ENCODE results near the gene OLFML2A. TPM values are rescaled to one million over a fixed set of nuclear protein-coding genes. Genes with fewer than 3 reads are reported as not detected.

The OLFML2A gene
- total and polyA plus RNA-seq, 4 donors: 5.3 to 66.0 (median 25.1) TPM

GRCh38 chr9:124854822-124855221 lies 77.9 kb downstream of the OLFML2A start:
- H3K4me3 ChIP-seq (ENCODE audit: low read depth, low read length): no peak overlapping the region
- no peak overlapping the region for H3K27ac ChIP-seq (ENCODE audit: low read depth, low read length)
- H3K9me3 ChIP-seq (ENCODE audit: control insufficient read depth, insufficient read depth, low read length): no peaks in the 10 kb centered on the region
- peaks cover 50% of the 10 kb centered on the region for H3K36me3 ChIP-seq (ENCODE audit: control insufficient read depth, insufficient read depth, low read length)
- peaks cover 32% of the 10 kb centered on the region for H3K4me1 ChIP-seq (ENCODE audit: control insufficient read depth, insufficient read depth, low read length)
- DNase-seq (ENCODE audit: low read depth in 4 of 6, low spot score in 6 of 6): no peak
- 71% methylated on average over 4 of the region's 7 CpGs for WGBS (ENCODE audit: insufficient coverage)
- no peaks in the 10 kb centered on the region for H3K27me3 ChIP-seq (ENCODE audit: control insufficient read depth, insufficient read depth, low read length)

GRCh38 chr9:124855566-124855943 lies 78.6 kb downstream of the OLFML2A start:
- WGBS (ENCODE audit: insufficient coverage): 83% methylated on average over 18 of the region's 18 CpGs
- no peak overlapping the region for H3K27ac ChIP-seq (ENCODE audit: low read depth, low read length)
- H3K9me3 ChIP-seq (ENCODE audit: control insufficient read depth, insufficient read depth, low read length): no peaks in the 10 kb centered on the region
- no peak for DNase-seq (ENCODE audit: low read depth in 4 of 6, low spot score in 6 of 6)
- H3K4me1 ChIP-seq (ENCODE audit: control insufficient read depth, insufficient read depth, low read length): peaks cover 36% of the 10 kb centered on the region
- H3K36me3 ChIP-seq (ENCODE audit: control insufficient read depth, insufficient read depth, low read length): peaks cover 57% of the 10 kb centered on the region
- H3K27me3 ChIP-seq (ENCODE audit: control insufficient read depth, insufficient read depth, low read length): no peaks in the 10 kb centered on the region
- H3K4me3 ChIP-seq (ENCODE audit: low read depth, low read length): no peak overlapping the region

GRCh38 chr9:124855944-124856765 lies 79.2 kb downstream of the OLFML2A start:
- 65% methylated on average over 11 of the region's 16 CpGs for WGBS (ENCODE audit: insufficient coverage)

GRCh38 chr9:124857533-124858162 lies 80.7 kb downstream of the OLFML2A start:
- no peak for DNase-seq (ENCODE audit: low read depth in 4 of 6, low spot score in 6 of 6)
- H3K4me1 ChIP-seq (ENCODE audit: control insufficient read depth, insufficient read depth, low read length): peaks cover 35% of the 10 kb centered on the region
- no peaks in the 10 kb centered on the region for H3K9me3 ChIP-seq (ENCODE audit: control insufficient read depth, insufficient read depth, low read length)
- 90% methylated on average over 24 of the region's 24 CpGs for WGBS (ENCODE audit: insufficient coverage)
- H3K36me3 ChIP-seq (ENCODE audit: control insufficient read depth, insufficient read depth, low read length): peaks cover 67% of the 10 kb centered on the region
- H3K27ac ChIP-seq (ENCODE audit: low read depth, low read length): no peak overlapping the region
- H3K4me3 ChIP-seq (ENCODE audit: low read depth, low read length): no peak overlapping the region
- no peaks in the 10 kb centered on the region for H3K27me3 ChIP-seq (ENCODE audit: control insufficient read depth, insufficient read depth, low read length)

More at GRCh38 chr9:124855944-124856765, 79.2 kb downstream of the OLFML2A start:
- Histone ChIP-seq H3K36me3 (ENCODE audit: control insufficient read depth, insufficient read depth, low read length) (peaks cover 63% of the 10 kb centered on the region), H3K27ac (ENCODE audit: low read depth, low read length) (no peak overlapping the region), H3K4me3 (ENCODE audit: low read depth, low read length) (no peak overlapping the region), H3K9me3 (ENCODE audit: control insufficient read depth, insufficient read depth, low read length) (no peaks in the 10 kb centered on the region), H3K4me1 (ENCODE audit: control insufficient read depth, insufficient read depth, low read length) (peaks cover 42% of the 10 kb centered on the region), H3K27me3 (ENCODE audit: control insufficient read depth, insufficient read depth, low read length) (no peaks in the 10 kb centered on the region)
- DNase-seq (ENCODE audit: low read depth in 4 of 6, low spot score in 6 of 6): no peak

GRCh38 chr9:124858330-124859046 lies 81.6 kb downstream of the OLFML2A start:
- Histone ChIP-seq H3K36me3 (ENCODE audit: control insufficient read depth, insufficient read depth, low read length) (peaks cover 67% of the 10 kb centered on the region), H3K4me3 (ENCODE audit: low read depth, low read length) (no peak overlapping the region), H3K4me1 (ENCODE audit: control insufficient read depth, insufficient read depth, low read length) (peaks cover 29% of the 10 kb centered on the region), H3K27ac (ENCODE audit: low read depth, low read length) (no peak overlapping the region), H3K9me3 (ENCODE audit: control insufficient read depth, insufficient read depth, low read length) (no peaks in the 10 kb centered on the region), H3K27me3 (ENCODE audit: control insufficient read depth, insufficient read depth, low read length) (no peaks in the 10 kb centered on the region)
- DNase-seq (ENCODE audit: low read depth in 4 of 6, low spot score in 6 of 6): no peak
- 84% methylated on average over 9 of the region's 9 CpGs for WGBS (ENCODE audit: insufficient coverage)

- DNase-seq (ENCODE audit: low read depth in 4 of 6, low spot score in 6 of 6): no peak
- 91% methylated on average over 3 of the region's 10 CpGs for WGBS (ENCODE audit: insufficient coverage)
- H3K36me3 ChIP-seq (ENCODE audit: control insufficient read depth, insufficient read depth, low read length): peaks cover 61% of the 10 kb centered on the region
- peaks cover 24% of the 10 kb centered on the region for H3K4me1 ChIP-seq (ENCODE audit: control insufficient read depth, insufficient read depth, low read length)
- H3K27ac ChIP-seq (ENCODE audit: low read depth, low read length): no peak overlapping the region
- H3K27me3 ChIP-seq (ENCODE audit: control insufficient read depth, insufficient read depth, low read length): no peaks in the 10 kb centered on the region
- peak overlapping the region; percentile 88 for H3K4me3 ChIP-seq (ENCODE audit: low read depth, low read length)
- no peaks in the 10 kb centered on the region for H3K9me3 ChIP-seq (ENCODE audit: control insufficient read depth, insufficient read depth, low read length)
These were observed 83.1 kb downstream of the OLFML2A start for GRCh38 chr9:124859803-124860581.

- Histone ChIP-seq H3K27me3 (ENCODE audit: control insufficient read depth, insufficient read depth, low read length) (no peaks in the 10 kb centered on the region), H3K9me3 (ENCODE audit: control insufficient read depth, insufficient read depth, low read length) (no peaks in the 10 kb centered on the region), H3K4me3 (ENCODE audit: low read depth, low read length) (peak overlapping the region; percentile 88), H3K36me3 (ENCODE audit: control insufficient read depth, insufficient read depth, low read length) (peaks cover 57% of the 10 kb centered on the region), H3K27ac (ENCODE audit: low read depth, low read length) (peak overlapping the region; percentile 95), H3K4me1 (ENCODE audit: control insufficient read depth, insufficient read depth, low read length) (peaks cover 24% of the 10 kb centered on the region)
- 6% methylated on average over 9 of the region's 12 CpGs for WGBS (ENCODE audit: insufficient coverage)
- DNase-seq (ENCODE audit: low read depth in 4 of 6, low spot score in 6 of 6): no peak
These were observed 83.8 kb downstream of the OLFML2A start for GRCh38 chr9:124860582-124861341.

- Histone ChIP-seq H3K4me1 (ENCODE audit: control insufficient read depth, insufficient read depth, low read length) (peaks cover 24% of the 10 kb centered on the region), H3K36me3 (ENCODE audit: control insufficient read depth, insufficient read depth, low read length) (peaks cover 48% of the 10 kb centered on the region), H3K9me3 (ENCODE audit: control insufficient read depth, insufficient read depth, low read length) (no peaks in the 10 kb centered on the region), H3K4me3 (ENCODE audit: low read depth, low read length) (peak within 1 kb of the TSS; percentile 88), H3K27me3 (ENCODE audit: control insufficient read depth, insufficient read depth, low read length) (no peaks in the 10 kb centered on the region), H3K27ac (ENCODE audit: low read depth, low read length) (peak within 1 kb of the TSS; percentile 95)
- WGBS (ENCODE audit: insufficient coverage): under 1% methylated on average over 92 of the region's 92 CpGs
- DNase-seq (ENCODE audit: low read depth in 4 of 6, low spot score in 6 of 6): peak; percentile 87 to 98 (median 90)
These were observed 84.7 kb downstream of the OLFML2A start, which contains the start of the genes ARPC5L and RPL35 for GRCh38 chr9:124861342-124862229. Gene ARPC5L (plus strand): TSS chr9:124862130. CDS start chr9:124869291, 7,161 bp downstream. Gene RPL35 (minus strand): TSS chr9:124861957. CDS start chr9:124861912, 45 bp downstream.

Data from spinal cord (tissue), 10 donors.